RPMI8226 (cell line): ENCODE measurements around the gene CDC25B.

Experiments
- DNase-seq: peaks from one replicate; pipeline ENCODE4 v3.0.0-alpha.2; 2015

CDC25B gene

GRCh38 chr20:3795511-3796468 is at the start of gene CDC25B:
Gene CDC25B (plus strand): TSS chr20:3796310. CDS start chr20:3796532, 222 bp downstream.
- DNase-seq = peak; percentile 96

DNA sequence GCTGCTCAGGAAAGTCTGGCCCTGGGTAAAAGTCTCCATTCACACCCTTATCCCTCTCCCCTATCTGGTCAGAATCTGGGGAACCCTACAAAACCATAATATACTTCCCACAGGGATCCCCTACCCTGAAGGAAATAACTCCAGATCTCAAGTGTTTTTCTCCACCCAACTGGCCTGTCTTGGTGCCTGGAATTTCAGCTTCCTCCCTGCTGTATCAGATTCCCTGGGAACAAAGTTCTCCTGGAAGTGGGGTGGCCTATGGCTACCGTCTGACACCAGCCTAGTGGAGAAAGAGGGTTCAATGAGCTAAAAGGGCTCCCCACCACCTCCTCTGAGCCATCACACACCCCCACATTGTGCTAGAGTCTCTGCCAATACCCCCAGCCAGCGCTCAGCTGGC is 48.6 kb upstream of the CDC25B start:
- DNase-seq = no peak

GRCh38 chr20:3748073-3748472 is 48.0 kb upstream of the CDC25B start:
- no peak for DNase-seq

DNA sequence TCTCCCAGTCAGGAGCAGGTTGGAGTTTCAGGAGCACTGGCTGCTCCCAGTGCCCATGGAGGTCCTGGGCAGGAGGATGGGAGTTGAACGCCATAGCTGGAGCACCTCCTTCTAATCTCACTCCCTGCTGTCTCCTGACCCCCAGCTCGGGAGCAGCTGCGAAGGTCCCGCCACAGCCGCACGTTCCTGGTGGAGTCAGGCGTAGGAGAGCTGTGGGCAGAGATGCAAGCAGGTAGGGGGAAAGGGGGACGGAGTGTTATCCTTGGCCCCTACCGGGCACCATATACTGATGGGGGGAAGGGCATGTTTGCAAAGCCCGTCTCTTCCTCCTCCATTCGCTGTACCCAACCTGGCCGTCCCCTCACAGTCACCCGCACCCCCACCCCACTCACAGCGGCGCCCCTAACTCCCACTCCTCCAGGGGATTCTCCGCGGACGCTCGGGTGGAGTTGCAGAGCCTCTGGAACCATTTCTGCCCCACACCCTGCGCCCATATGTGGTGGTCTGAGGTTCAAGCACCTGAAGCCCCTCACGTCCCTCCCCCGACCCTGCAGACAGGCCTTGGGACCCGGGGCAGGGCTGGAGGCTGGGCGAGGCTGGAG is 46.9 kb upstream of the CDC25B start:
- DNase-seq = no peak

DNA sequence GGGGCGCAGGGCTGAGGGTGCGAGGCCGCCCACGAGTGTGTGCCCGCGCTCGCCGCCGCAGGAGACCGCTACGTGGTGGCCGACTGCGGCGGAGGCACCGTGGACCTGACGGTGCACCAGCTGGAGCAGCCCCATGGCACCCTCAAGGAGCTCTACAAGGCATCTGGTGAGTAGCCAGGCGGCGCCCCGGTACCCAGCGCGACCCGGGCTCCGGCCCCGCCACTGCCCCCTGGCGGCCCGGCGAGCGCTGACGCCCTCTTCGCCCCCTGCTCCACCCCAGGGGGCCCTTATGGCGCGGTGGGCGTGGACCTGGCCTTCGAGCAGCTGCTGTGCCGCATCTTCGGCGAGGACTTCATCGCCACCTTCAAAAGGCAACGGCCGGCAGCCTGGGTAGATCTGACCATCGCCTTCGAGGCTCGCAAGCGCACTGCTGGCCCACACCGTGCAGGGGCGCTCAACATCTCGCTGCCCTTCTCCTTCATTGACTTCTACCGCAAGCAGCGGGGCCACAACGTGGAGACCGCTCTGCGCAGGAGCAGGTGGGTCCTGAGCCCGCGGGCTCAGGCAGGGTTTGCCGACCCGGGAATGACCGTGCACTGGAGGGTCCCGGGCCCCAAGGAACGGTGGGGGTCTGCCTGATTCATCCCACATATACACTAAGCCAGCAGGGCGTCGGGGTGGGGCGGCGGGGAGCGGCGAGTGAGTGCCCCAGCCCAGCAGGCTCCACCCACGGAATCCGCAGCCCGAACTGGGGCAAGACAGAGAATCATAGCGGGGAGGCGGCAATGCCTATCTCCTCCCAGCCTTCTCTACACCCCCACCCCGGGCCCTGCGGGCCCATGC is 46.2 kb upstream of the CDC25B start:
- peak; percentile 28 for DNase-seq

DNA sequence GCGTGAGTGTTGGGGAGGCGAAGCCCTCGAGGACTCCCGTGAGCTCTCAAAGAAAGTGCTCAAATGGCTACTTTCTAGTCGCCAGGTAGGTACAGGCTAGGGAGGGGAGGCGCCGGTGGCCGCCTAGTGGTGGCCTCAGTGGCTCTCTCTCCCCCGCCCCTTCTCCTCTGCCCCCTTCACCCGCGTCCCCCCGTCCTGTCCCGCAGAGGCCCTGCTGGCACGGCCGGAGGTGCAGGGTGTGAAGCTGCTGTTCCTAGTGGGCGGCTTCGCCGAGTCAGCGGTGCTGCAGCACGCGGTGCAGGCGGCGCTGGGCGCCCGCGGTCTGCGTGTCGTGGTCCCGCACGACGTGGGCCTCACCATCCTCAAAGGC is 44.8 kb upstream of the CDC25B start:
- DNase-seq = no peak

- peak; percentile 62 for DNase-seq
These were observed 44.3 kb upstream of the CDC25B start for GRCh38 chr20:3751675-3752385.

- no peak for DNase-seq
These were observed 43.7 kb upstream of the CDC25B start for GRCh38 chr20:3752386-3752759.

DNA sequence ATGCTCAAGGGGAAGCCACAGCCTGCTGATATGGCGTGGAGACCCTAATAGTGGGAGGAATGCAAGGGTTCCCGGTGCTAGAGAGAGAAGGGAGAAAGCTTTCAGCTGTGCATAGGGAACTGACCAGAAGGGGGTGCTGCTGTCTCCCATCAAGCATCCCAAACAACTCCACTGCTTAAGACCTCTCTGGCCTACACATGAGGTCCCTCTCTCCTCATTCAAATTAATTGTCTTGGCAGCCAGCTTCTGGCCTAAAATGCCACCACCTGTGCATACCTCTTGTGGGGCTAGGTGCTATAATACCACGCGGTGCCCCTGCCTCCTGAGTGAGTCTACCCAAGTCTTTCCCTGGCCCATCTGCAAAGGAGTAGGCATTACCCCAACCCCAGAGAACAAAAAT is 43.0 kb upstream of the CDC25B start:
- peak; percentile 54 for DNase-seq

DNA sequence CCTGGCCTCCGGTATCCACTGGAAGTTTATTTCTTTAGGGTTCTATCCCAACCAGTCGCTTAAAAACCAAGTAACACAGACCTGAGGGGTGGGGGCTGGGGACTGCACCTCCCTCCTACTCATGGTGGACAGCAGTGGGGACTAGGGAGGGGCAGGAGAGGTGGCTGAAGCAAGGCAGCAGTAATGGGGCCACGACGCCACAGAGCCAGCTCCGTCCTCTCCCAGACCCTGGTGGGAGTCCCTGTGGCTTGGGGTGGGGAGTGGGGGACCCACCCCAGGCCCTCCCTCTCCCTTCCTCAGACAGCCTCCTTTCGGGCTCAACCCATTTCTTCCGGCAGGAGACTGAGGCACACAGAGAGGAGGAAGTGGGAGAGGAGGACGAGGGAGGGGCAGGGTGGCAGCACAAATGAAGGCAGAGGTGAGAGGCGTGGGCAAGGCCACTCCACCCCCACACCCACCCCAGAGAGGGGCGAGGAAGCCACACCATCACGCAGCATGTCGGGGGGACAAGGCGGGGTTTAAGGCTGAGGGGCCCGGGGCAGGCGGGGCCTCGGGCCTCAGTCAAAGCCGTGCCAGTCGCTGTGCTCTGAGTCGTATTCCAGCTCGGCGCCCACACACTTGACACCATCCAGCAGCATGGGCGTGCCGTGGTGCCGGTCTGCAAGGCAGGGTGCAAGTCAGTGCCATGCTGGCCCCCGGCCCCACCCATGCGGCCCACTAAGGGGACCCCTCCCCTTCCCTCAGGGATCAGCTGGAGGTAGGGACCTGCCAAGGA is 42.4 kb upstream of the CDC25B start:
- DNase-seq = no peak

DNA sequence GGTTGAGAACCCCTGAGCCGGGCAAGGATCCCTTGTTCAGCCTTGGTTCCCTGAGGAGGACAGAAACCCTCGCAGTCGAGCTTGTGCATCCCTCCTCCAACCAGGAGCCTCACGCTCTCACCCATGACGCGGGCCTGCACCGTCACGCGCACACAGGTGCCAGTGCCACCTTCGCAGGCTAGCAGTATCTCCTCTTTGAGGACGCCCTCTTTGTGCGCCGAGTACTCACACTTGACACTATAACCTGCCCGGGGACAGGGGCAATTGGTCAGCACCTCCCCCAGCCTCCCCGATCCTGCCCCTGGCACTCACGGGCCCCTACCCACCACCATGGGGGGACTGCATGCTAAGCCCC is 41.9 kb upstream of the CDC25B start:
- DNase-seq = no peak

DNA sequence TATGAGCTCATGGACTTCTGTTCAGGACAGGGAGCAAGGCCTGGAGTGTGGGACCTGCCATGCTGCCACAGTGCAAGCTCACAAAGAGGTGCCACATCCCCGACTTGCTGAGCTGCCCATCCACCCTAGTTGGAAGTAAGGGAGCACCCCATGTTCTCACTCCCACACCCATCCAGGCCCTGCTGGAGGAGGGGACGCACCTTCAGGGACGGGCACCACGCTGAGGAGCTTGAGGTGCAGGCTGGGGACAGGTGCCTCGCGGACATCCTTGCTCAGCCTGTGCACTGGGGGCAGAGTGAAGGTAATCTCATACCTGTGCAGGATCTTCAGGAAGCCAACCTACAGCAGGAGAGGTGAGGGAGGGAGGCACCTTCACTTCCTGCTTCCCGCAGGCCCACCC is 40.8 kb upstream of the CDC25B start:
- no peak for DNase-seq

DNA sequence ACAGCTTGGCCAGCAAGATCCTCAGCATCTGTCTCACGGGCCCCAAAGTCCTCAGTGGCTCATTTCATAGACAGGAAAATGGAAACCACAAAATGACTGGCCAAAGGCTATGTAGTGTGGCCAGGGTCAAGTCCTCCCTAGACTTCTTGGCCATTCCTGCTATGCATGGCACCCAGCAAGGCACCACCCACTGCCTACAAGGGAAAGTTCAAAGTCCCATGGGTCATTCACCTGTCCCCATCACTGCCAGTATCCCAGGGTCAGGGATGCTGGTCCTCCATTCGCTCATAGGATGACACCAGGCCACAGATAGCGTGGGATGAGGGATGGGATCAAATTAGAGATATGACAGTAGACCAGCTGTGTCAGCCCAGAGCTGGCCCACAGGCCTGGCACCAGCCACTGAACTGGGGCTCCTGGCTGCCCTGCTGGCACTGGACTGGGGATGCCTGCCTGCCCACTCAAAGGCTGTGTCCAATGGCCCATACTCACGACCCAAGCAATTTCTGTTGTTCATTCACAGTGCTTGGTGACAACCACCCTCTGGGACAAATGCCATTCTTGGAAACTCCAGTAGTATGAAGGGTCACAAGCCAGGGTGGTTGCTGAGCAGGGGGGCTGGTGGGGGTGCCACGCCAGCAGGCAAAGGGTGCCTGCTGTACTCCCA is 40.2 kb upstream of the CDC25B start:
- no peak for DNase-seq

GRCh38 chr20:3757268-3757667 is 38.8 kb upstream of the CDC25B start:
- DNase-seq = no peak

DNA sequence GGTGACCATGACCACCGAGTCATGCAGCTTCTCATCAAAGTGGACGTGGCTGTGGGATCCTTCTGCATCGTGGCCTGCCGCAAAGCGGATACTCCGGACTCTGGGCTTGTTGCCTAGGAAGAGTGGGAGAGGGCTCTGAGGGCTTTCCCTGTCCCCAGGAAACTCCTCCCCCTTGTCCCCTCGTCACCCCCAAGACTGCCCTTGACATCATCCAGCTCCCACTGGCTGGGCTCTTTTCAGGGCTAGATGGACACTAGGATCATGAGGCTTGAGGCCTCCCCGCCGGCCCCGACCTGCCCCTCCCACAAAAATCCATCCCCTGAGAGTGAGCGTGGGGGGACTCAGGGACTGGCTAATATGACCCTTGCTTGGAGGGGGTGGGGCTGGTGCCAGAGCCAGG is 37.5 kb upstream of the CDC25B start:
- DNase-seq = no peak

DNA sequence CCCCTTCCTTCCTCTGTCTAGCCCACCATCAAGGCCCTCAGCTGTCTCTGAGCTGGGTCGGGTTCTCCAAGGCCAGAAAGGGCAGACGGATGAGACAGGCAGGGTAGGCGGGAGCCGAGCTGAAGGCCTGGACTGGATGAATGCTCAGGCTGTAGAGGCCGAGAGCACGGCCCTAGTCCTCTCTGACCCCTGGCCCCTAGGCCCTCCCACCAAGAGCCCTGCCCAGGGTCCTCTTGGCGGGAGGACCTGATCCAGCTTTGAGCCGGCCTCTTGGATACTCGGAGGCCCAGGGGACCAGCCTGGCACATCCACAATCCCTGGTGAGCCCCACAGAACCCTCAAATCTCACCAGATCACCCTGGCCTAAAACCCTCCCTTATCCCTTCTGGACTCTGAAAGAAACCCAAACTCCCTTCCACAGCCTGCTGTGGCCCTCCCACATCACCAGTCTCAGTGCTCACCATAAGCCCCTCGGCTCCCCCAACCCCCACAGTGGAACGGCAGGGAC is 36.7 kb upstream of the CDC25B start:
- DNase-seq = no peak

- no peak for DNase-seq
These were observed 36.2 kb upstream of the CDC25B start for GRCh38 chr20:3759884-3760283.

GRCh38 chr20:3760655-3761348 is 35.3 kb upstream of the CDC25B start:
- no peak for DNase-seq

- no peak for DNase-seq
These were observed 32.2 kb upstream of the CDC25B start for GRCh38 chr20:3763671-3764601.

DNA sequence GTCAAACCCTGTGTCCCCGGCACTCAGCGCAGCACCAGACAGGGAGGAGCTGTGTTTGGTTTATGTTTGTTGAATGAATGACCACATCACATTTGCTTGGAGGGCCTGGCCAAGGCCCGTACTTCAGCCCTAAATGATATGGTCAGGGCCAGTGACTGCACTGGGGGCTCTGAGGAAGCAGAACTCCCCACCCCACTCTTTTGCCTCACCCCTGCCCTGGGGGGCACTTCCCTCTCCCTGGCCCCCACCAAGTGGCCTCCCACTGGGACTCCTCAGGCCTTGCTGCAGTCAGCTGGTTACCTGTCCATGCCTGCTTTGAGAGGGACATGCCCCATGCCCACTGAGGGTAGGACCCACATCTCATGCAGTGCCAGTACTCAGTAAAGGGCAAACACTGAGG is 31.5 kb upstream of the CDC25B start:
- no peak for DNase-seq
